WTC11 (cell line): ENCODE data around the gene HIC1. TPM values are rescaled to one million over a fixed set of nuclear protein-coding genes. Genes with fewer than 3 reads are reported as not detected.
"Not testable (repeated sequence)": the region's sequence is repeated elsewhere in the genome, so short reads cannot be mapped to it uniquely, and the experiment has no call there.

ENCODE experiments used
- ATAC-seq: fragments of 200-7000 bp; cut with Tn5 transposase; 2 replicates; pipeline ENCODE4 v1.10.0; 2021; ENCODE audit warnings: mild to moderate bottlenecking, moderate library complexity
- CTCF ChIA-PET: fragments of 300-600 bp; sonication (Branson Sonifier 250); formaldehyde crosslinking; loops from one replicate; lab custom pipeline; 2021; ENCODE audit warnings: antibody characterized with exemption; lab: Charles Lee
- POLR2A ChIA-PET: fragments of 350-600 bp; sonication (Branson Sonifier 250); formaldehyde crosslinking; loops from one replicate; lab custom pipeline; 2021; ENCODE audit warnings: antibody characterized with exemption; lab: Charles Lee
- DNase-seq: peaks from one replicate; pipeline ENCODE4 v3.0.0; 2021; ENCODE audit warnings: low spot score
- H3K27ac Mint-ChIP-seq: 2 replicates; pipeline ENCODE4 v1.8.0; 2021; ENCODE audit warnings: mixed read lengths
- H3K27me3 Mint-ChIP-seq: 2 replicates; pipeline ENCODE4 v1.8.0; 2021; ENCODE audit warnings: low read depth, mild to moderate bottlenecking, moderate library complexity, mixed read lengths
- H3K36me3 Mint-ChIP-seq: 2 replicates; pipeline ENCODE4 v1.8.0; 2021; ENCODE audit warnings: mixed read lengths
- H3K4me1 Mint-ChIP-seq: 2 replicates; pipeline ENCODE4 v1.8.0; 2022; ENCODE audit warnings: mixed read lengths
- H3K4me3 Mint-ChIP-seq: 2 replicates; pipeline ENCODE4 v1.8.0; 2021; ENCODE audit warnings: mild to moderate bottlenecking, moderate library complexity, mixed read lengths
- H3K9me3 Mint-ChIP-seq: 2 replicates; pipeline ENCODE4 v1.8.0; 2021; ENCODE audit warnings: mixed read lengths
- FOXP1 ChIP-seq: sonication (generic); formaldehyde crosslinking; IDR thresholded peaks from 2 replicates; pipeline ENCODE4 v1.8.0; 2022; ENCODE audit warnings: missing genetic modification reagents, mild to moderate bottlenecking, moderate library complexity, borderline replicate concordance
- IRF2 ChIP-seq: sonication (generic); formaldehyde crosslinking; IDR thresholded peaks from 2 replicates; pipeline ENCODE4 v1.8.0; 2022; ENCODE audit warnings: low read depth, missing genetic modification reagents, borderline replicate concordance
- MXD4 ChIP-seq: fragments of 250-450 bp; sonication (Bioruptor Pico); IDR thresholded peaks from 2 replicates; pipeline ENCODE4 v1.8.0; 2021; ENCODE audit warnings: mild to moderate bottlenecking, moderate library complexity, borderline replicate concordance
- NFATC4 ChIP-seq: fragments of 250-450 bp; sonication (Bioruptor Pico); IDR thresholded peaks from 2 replicates; pipeline ENCODE4 v1.9.0; 2021; ENCODE audit warnings: mild to moderate bottlenecking
- OVOL2 ChIP-seq: fragments of 250-450 bp; sonication (Bioruptor Pico); IDR thresholded peaks from 2 replicates; pipeline ENCODE4 v1.9.0; 2021; ENCODE audit warnings: mild to moderate bottlenecking, borderline replicate concordance
- SOX15 ChIP-seq: fragments of 250-450 bp; sonication (Bioruptor Pico); IDR thresholded peaks from 2 replicates; pipeline ENCODE4 v1.9.0; 2021; ENCODE audit warnings: mild to moderate bottlenecking
- SP1 ChIP-seq: sonication (generic); formaldehyde crosslinking; conservative IDR thresholded peaks from 2 replicates; pipeline ENCODE4 v1.8.1; 2022; ENCODE audit warnings: missing genetic modification reagents
- ZNF219 ChIP-seq: sonication (generic); formaldehyde crosslinking; IDR thresholded peaks from 2 replicates; pipeline ENCODE4 v1.8.0; 2023; ENCODE audit warnings: missing genetic modification reagents, mild to moderate bottlenecking, borderline replicate concordance
- total RNA-seq: library from RNA; stranded (reverse); gene quantifications from 3 replicates; pipeline ENCODE4 v1.2.3, GENCODE V29; 2021
- TF ChIP-seq, protein P1 (sequence below): fragments of 250-450 bp; sonication (Bioruptor Pico); conservative IDR thresholded peaks from 2 replicates; pipeline ENCODE4 v1.9.0; 2021; ENCODE audit warnings: mild to moderate bottlenecking
- TF ChIP-seq, protein P2 (sequence below): fragments of 250-450 bp; sonication (Bioruptor Pico); IDR thresholded peaks from 2 replicates; pipeline ENCODE4 v1.9.0; 2021; ENCODE audit warnings: mild to moderate bottlenecking
- TF ChIP-seq, protein P3 (sequence below): fragments of 250-450 bp; sonication (Bioruptor Pico); IDR thresholded peaks from 2 replicates; pipeline ENCODE4 v1.8.0; 2021; ENCODE audit warnings: mild to moderate bottlenecking
- TF ChIP-seq, protein P4 (sequence below): sonication (generic); formaldehyde crosslinking; IDR thresholded peaks from 2 replicates; pipeline ENCODE4 v1.8.1; 2023; ENCODE audit warnings: mild to moderate bottlenecking, missing genetic modification reagents, moderate library complexity

Gene HIC1
- total RNA-seq, 1 experiment from 2014 or later, result 0.37 TPM

DNA sequence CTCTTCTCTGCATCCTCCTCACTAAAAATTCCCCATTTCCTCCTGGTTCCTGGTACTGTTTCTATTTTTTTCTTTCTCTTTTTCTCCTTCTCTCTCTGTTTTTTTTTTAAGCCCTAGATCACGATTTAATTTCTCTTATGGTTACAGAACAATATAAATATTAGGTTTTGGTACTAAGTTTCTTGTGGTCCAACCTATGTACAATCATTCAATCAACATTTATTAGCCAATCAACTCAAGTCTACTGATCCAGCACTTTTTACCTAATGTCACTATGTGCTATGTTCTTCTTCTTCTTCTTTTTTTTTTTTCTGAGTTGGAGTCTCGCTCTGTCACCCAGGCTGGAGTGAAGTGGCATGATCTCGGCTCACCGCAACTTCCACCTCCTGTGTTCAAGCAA, 42.4 kb upstream of the HIC1 start:
- ChIA-PET CTCF (interaction anchor here (1.2 to 2.2 kb wide), 3 partner anchors 13 to 370 kb away, joined by 3 to 10 read pairs (median 7); partner anchors contain the start of gene RTN4RL1), POLR2A (no interaction called here)
- Mint-ChIP-seq H3K4me1 (peaks cover 22% of the 10 kb centered on the region), H3K4me3 (no peak overlapping the region), H3K9me3 (no peaks in the 10 kb centered on the region), H3K27me3 (peaks cover 38% of the 10 kb centered on the region), H3K36me3 (no peaks in the 10 kb centered on the region), H3K27ac (no peak overlapping the region)
- no peak for ATAC-seq
- DNase-seq, result no peak
- TF ChIP-seq, protein P1, sequence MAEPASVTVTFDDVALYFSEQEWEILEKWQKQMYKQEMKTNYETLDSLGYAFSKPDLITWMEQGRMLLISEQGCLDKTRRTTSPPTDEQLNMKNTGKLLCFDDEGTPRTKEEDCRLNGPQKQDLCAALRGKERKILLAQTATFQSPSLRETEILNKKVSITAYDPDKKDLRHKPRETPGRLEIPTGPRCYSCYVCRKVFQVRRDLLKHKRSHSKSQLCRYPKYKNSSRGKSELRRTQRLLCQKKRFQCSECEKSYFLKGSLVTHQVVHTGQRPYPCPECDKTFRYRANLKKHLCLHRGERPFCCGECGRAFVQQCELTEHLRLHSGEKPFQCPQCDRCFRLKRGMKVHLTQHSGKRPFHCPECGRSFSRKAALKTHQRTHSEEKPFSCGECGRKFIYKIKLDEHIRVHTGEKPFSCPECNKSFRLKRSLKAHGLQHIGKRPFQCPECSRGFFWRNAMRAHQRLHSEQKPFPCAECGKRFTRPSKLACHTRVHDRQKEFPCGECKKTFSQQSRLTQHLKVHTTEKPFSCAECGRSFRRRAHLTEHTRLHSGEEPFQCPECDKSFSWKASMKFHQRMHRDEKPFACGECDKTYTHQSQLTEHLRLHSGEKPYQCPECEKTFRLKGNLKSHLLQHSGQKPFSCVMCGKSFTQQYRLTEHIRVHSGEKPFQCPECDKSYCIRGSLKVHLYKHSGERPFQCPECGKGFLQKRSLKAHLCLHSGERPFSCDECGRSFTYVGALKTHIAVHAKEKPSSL, result no peak
- TF ChIP-seq, protein P2, sequence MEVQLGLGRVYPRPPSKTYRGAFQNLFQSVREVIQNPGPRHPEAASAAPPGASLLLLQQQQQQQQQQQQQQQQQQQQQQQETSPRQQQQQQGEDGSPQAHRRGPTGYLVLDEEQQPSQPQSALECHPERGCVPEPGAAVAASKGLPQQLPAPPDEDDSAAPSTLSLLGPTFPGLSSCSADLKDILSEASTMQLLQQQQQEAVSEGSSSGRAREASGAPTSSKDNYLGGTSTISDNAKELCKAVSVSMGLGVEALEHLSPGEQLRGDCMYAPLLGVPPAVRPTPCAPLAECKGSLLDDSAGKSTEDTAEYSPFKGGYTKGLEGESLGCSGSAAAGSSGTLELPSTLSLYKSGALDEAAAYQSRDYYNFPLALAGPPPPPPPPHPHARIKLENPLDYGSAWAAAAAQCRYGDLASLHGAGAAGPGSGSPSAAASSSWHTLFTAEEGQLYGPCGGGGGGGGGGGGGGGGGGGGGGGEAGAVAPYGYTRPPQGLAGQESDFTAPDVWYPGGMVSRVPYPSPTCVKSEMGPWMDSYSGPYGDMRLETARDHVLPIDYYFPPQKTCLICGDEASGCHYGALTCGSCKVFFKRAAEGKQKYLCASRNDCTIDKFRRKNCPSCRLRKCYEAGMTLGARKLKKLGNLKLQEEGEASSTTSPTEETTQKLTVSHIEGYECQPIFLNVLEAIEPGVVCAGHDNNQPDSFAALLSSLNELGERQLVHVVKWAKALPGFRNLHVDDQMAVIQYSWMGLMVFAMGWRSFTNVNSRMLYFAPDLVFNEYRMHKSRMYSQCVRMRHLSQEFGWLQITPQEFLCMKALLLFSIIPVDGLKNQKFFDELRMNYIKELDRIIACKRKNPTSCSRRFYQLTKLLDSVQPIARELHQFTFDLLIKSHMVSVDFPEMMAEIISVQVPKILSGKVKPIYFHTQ (CRISPR knock-in tag), result no peak
- TF ChIP-seq SP1 (CRISPR knock-in tag) (no peak), SOX15 (no peak), NFATC4 (CRISPR knock-in tag) (no peak), FOXP1 (CRISPR knock-in tag) (no peak), IRF2 (CRISPR knock-in tag) (no peak), OVOL2 (CRISPR knock-in tag) (no peak), ZNF219 (CRISPR knock-in tag) (no peak)
- TF ChIP-seq, protein P3, sequence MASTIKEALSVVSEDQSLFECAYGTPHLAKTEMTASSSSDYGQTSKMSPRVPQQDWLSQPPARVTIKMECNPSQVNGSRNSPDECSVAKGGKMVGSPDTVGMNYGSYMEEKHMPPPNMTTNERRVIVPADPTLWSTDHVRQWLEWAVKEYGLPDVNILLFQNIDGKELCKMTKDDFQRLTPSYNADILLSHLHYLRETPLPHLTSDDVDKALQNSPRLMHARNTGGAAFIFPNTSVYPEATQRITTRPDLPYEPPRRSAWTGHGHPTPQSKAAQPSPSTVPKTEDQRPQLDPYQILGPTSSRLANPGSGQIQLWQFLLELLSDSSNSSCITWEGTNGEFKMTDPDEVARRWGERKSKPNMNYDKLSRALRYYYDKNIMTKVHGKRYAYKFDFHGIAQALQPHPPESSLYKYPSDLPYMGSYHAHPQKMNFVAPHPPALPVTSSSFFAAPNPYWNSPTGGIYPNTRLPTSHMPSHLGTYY (CRISPR knock-in tag), result no peak
- TF ChIP-seq, protein P4, sequence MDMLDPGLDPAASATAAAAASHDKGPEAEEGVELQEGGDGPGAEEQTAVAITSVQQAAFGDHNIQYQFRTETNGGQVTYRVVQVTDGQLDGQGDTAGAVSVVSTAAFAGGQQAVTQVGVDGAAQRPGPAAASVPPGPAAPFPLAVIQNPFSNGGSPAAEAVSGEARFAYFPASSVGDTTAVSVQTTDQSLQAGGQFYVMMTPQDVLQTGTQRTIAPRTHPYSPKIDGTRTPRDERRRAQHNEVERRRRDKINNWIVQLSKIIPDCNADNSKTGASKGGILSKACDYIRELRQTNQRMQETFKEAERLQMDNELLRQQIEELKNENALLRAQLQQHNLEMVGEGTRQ (CRISPR knock-in tag), result no peak

DNA sequence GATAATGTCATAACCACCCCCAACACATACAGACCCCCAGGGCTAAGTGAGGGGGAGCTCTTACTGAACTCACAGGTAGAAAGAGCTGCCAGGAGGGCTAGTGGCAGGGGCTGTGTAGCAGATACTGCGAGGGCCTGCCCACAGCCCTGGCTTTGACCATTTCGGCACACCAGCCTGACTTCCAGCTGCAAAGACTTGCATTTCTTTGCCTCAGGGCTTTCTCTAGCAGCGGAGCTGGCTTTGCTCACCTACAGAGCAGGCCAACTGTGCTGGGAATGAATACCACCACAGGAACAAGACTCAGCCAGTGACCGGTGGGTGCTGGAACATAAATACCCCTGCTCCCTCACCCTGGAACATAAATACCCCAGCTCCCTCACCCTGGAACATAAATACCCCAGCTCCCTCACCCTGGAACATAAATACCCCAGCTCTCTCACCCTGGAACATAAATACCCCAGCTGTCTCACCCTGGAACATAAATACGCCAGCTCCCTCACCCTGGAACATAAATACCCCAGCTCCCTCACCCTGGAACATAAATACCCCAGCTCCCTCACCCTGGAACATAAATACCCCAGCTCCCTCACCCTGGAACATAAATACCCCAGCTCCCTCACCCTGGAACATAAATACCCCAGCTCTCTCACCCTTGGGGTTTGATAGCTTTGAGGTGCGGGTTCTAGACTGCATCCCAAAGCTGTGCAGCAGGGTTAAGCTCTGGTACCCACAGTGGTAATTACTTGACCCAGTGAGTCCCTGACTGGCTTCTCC, 41.5 kb upstream of the HIC1 start:
- Mint-ChIP-seq H3K4me1 (peaks cover 22% of the 10 kb centered on the region), H3K27me3 (peaks cover 48% of the 10 kb centered on the region)
- POLR2A ChIA-PET, H3K4me3 Mint-ChIP-seq, H3K27ac Mint-ChIP-seq, H3K36me3 Mint-ChIP-seq, H3K9me3 Mint-ChIP-seq, DNase-seq, ATAC-seq: not testable (repeated sequence)
- CTCF ChIA-PET, result interaction anchor here (1.2 to 2.2 kb wide), 3 partner anchors 10 to 369 kb away, joined by 3 to 7 read pairs (median 3); partner anchors contain the start of gene RTN4RL1

DNA sequence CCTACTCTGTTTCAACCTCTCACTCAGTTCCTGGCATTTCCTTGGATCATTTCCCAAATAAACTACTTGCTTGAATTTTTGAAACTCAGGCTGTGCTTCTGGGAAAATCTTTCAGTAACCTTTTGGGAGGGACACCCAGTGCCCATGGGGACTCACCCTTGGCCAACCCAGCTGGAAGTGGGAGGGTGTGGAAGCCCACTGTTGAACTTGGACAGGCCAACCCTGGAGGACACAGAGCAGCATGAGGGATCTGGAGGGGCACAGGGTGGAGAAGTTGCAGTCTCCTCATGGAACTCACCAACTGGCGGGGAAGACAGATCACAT, 40.9 kb upstream of the HIC1 start:
- Mint-ChIP-seq H3K4me3 (no peak overlapping the region), H3K4me1 (peaks cover 22% of the 10 kb centered on the region), H3K36me3 (no peaks in the 10 kb centered on the region), H3K27me3 (peaks cover 53% of the 10 kb centered on the region), H3K9me3 (no peaks in the 10 kb centered on the region), H3K27ac (no peak overlapping the region)
- ATAC-seq (no peak), DNase-seq (no peak)
- no peak for TF ChIP-seq MXD4 (CRISPR knock-in tag)
- ChIA-PET CTCF (interaction anchor here (1.3 kb wide), 1 partner anchor 10 kb away, joined by 3 read pairs; no protein-coding TSS in a partner anchor), POLR2A (no interaction called here)
